DOHH2 (cell line): Measurements from ENCODE around the gene ABCB11.
"Not testable (repeated sequence)": the region's sequence is repeated elsewhere in the genome, so short reads cannot be mapped to it uniquely, and the experiment has no call there.

Source experiments
- H3F3A ChIP-seq: fragments of 200-600 bp; sonication (generic), shearing (Covaris generic); 2 replicates; pipeline ENCODE4 v1.6.0; 2016; ENCODE audit warnings: antibody characterized with exemption, mild to moderate bottlenecking; ENCODE audit not compliant: control insufficient read depth, insufficient read depth
- H3K27ac ChIP-seq: fragments of 200-600 bp; sonication (generic); 2 replicates; pipeline ENCODE4 v1.5.1; 2014; ENCODE audit warnings: low read depth, mild to moderate bottlenecking, low read length, moderate library complexity
- H3K27me3 ChIP-seq: fragments of 200-600 bp; sonication (generic); 2 replicates; pipeline ENCODE4 v1.6.1; 2014; ENCODE audit warnings: mild to moderate bottlenecking, low read length, mixed read lengths; ENCODE audit not compliant: control insufficient read depth
- H3K36me3 ChIP-seq: fragments of 200-600 bp; sonication (generic); 2 replicates; pipeline ENCODE4 v1.6.1; 2014; ENCODE audit warnings: mild to moderate bottlenecking, low read length, moderate library complexity, mixed read lengths; ENCODE audit not compliant: control insufficient read depth
- H3K4me1 ChIP-seq: fragments of 200-600 bp; sonication (generic); 2 replicates; pipeline ENCODE4 v1.6.1; 2014; ENCODE audit warnings: mild to moderate bottlenecking, low read length, mixed read lengths; ENCODE audit not compliant: control insufficient read depth
- H3K4me2 ChIP-seq: fragments of 200-600 bp; sonication (generic); 2 replicates; pipeline ENCODE4 v1.6.0; 2014; ENCODE audit warnings: mild to moderate bottlenecking, low read length, moderate library complexity
- H3K4me3 ChIP-seq: fragments of 200-600 bp; sonication (generic); 2 replicates; pipeline ENCODE4 v1.5.1; 2014; ENCODE audit warnings: mild to moderate bottlenecking, low read length, mixed read lengths
- H3K79me2 ChIP-seq: fragments of 200-600 bp; sonication (generic); 2 replicates; pipeline ENCODE4 v1.6.1; 2014; ENCODE audit warnings: mild to moderate bottlenecking, low read length, mixed read lengths; ENCODE audit not compliant: control insufficient read depth
- H3K9me2 ChIP-seq: fragments of 200-600 bp; sonication (generic); replicated peaks from 2 replicates; pipeline ENCODE4 v1.6.1; 2014; ENCODE audit warnings: mild to moderate bottlenecking, low read length, mixed read lengths; ENCODE audit not compliant: control insufficient read depth
- H3K9me3 ChIP-seq: fragments of 200-600 bp; sonication (generic); 2 replicates; pipeline ENCODE4 v1.6.1; 2014; ENCODE audit warnings: antibody characterized with exemption, low read length, mixed read lengths; ENCODE audit not compliant: control insufficient read depth, insufficient read depth
- H4K20me1 ChIP-seq: fragments of 200-600 bp; sonication (generic); 2 replicates; pipeline ENCODE4 v1.6.0; 2014; ENCODE audit warnings: low read depth, mild to moderate bottlenecking, antibody characterized with exemption, low read length, moderate library complexity; ENCODE audit not compliant: control insufficient read depth, insufficient read depth
- CTCF ChIP-seq: fragments of 200-600 bp; sonication (generic); IDR thresholded peaks from one replicate; pipeline ENCODE4 v1.5.1; 2014; ENCODE audit warnings: antibody characterized with exemption, mild to moderate bottlenecking, low read depth, low read length; ENCODE audit not compliant: poor library complexity, severe bottlenecking
- EZH2phosphoT487 ChIP-seq: fragments of 200-600 bp; sonication (generic); IDR thresholded peaks from 2 replicates; pipeline ENCODE4 v1.6.1; 2017; ENCODE audit warnings: borderline replicate concordance, mild to moderate bottlenecking, antibody characterized with exemption, low read length, moderate library complexity, mixed read lengths

ABCB11 gene

DNA sequence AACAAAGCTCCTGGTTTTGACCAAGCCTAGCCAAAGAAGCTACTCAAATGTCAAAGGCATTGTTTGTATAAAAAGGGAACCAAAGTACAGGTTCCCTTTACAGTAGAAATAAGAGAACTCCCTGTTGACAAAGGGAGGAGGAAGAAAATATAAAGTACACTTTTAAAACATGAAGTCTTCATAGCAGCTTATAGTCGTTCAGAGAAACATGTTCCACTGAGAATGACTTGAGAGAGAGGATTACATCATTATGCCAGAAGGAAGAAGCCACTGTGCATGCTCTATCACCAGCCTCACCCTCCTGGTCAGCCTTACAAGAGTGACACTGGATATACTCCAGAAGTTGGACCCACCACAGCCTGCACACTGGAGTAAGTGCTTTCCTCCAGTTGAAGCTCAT, 35.8 kb upstream of the ABCB11 start:
- Histone ChIP-seq H4K20me1 (no peaks in the 10 kb centered on the region), H3K27me3 (peaks cover 11% of the 10 kb centered on the region; the same call in 1 of the 2 replicates), H3K4me3 (no peak overlapping the region), H3K27ac (no peak overlapping the region), H3K9me3 (no peaks in the 10 kb centered on the region), H3K36me3 (no peaks in the 10 kb centered on the region), H3K4me1 (peaks cover 10% of the 10 kb centered on the region), H3K79me2 (no peaks in the 10 kb centered on the region), H3F3A (peaks cover 3% of the 10 kb centered on the region; the same call in 1 of the 2 replicates), H3K9me2 (no peaks in the 10 kb centered on the region), H3K4me2 (no peak overlapping the region)
- TF ChIP-seq CTCF (no peak), EZH2phosphoT487 (no peak)

DNA sequence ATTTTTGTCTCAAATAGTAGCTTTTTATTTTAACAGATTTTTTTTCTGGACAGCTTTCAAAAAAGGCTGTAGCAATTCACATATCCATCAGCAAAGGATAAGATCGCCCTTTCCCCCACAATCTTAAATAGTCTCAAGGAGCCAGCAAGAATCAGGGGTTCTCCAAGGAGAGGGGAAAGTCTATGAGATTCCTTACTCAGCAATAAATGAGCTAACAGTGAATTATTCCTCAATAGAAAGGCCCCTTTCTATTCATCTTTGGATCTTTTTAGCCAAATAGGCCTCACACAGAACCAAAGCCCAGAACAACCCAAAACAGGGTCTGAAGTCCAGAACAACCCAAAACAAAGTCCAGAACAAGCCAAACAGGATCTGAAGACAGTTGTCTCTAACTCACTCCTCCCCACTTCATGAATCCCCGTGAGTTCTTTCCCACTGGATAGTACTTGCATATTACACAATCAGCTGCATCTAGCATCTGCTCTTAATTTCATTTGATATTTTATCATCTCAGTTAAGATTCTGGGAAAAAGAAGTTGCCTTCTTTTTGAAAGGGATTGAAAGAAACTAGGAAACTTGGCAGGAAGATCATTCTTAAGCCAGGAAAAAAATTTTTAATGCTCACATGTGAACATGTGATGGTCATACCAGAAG, 34.9 kb upstream of the ABCB11 start:
- Histone ChIP-seq H3K27me3 (peaks cover 11% of the 10 kb centered on the region; the same call in 1 of the 2 replicates), H3K4me3 (no peak overlapping the region), H3F3A (no peaks in the 10 kb centered on the region), H3K79me2 (no peaks in the 10 kb centered on the region), H3K9me2 (no peaks in the 10 kb centered on the region), H3K4me2 (no peak overlapping the region), H3K36me3 (no peaks in the 10 kb centered on the region), H3K4me1 (peaks cover 7% of the 10 kb centered on the region), H4K20me1 (no peaks in the 10 kb centered on the region), H3K9me3 (no peaks in the 10 kb centered on the region), H3K27ac (no peak overlapping the region)
- TF ChIP-seq EZH2phosphoT487 (no peak), CTCF (no peak)

- Histone ChIP-seq H4K20me1 (no peaks in the 10 kb centered on the region), H3K27me3 (peaks cover 11% of the 10 kb centered on the region; the same call in 1 of the 2 replicates), H3K36me3 (no peaks in the 10 kb centered on the region), H3F3A (no peaks in the 10 kb centered on the region), H3K9me2 (no peaks in the 10 kb centered on the region), H3K4me3 (no peak overlapping the region), H3K4me1 (peaks cover 7% of the 10 kb centered on the region; the same call in 1 of the 2 replicates), H3K27ac (no peak overlapping the region), H3K4me2 (no peak overlapping the region), H3K79me2 (no peaks in the 10 kb centered on the region), H3K9me3 (no peaks in the 10 kb centered on the region)
- TF ChIP-seq CTCF, result no peak
- no peak for TF ChIP-seq EZH2phosphoT487
These were observed 34.3 kb upstream of the ABCB11 start for GRCh38 chr2:169065422-169065821.

DNA sequence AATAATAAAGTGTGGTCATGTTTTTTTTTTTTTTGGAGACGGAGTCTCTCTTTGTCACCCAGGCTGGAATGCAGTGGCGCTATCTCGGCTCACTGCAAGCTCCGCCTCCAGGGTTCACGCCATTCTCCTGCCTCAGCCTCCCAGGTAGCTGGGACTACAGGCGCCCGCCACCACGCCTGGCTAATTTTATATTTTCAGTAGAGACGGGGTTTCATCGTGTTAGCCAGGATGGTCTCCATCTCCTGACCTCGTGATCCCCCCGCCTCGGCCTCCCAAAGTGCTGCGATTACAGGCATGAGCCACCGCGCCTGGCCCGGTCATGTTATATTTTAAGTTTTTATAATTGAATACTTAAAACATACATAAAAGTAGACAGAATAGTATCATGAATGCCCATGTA, 33.1 kb upstream of the ABCB11 start:
- H3K4me1 ChIP-seq, H3K36me3 ChIP-seq, H3K27me3 ChIP-seq, H3K9me3 ChIP-seq, H3K27ac ChIP-seq, H4K20me1 ChIP-seq, H3K9me2 ChIP-seq, H3K4me2 ChIP-seq, H3K4me3 ChIP-seq, H3F3A ChIP-seq, H3K79me2 ChIP-seq: not testable (repeated sequence)

GRCh38 chr2:169054575-169054974, 23.5 kb upstream of the ABCB11 start:
- H3K36me3 ChIP-seq, H3K4me1 ChIP-seq, H3K9me2 ChIP-seq: not testable (repeated sequence)

More at GRCh38 chr2:169054575-169054974, 23.5 kb upstream of the ABCB11 start:
- not testable (repeated sequence) for H3K79me2 ChIP-seq, H3K4me3 ChIP-seq, H3K4me2 ChIP-seq, H3K9me3 ChIP-seq, H4K20me1 ChIP-seq, H3K27me3 ChIP-seq, H3F3A ChIP-seq, H3K27ac ChIP-seq
